Urinary bladder (tissue), 4 donors: ENCODE data around the gene KLF6. TPM values are rescaled to one million over a fixed set of nuclear protein-coding genes. Genes with fewer than 3 reads are reported as not detected.
"Not testable (repeated sequence)": the region's sequence is repeated elsewhere in the genome, so short reads cannot be mapped to it uniquely, and the experiment has no call there.

Experiments
- DNase-seq: peaks from one replicate; pipeline ENCODE4 v3.0.0-alpha.2; 2015; ENCODE audit errors: extremely low spot score
- H3K27ac ChIP-seq: one replicate; pipeline ENCODE4 v1.5.1; 2013; ENCODE audit warnings: low read depth, mild to moderate bottlenecking, moderate library complexity
- H3K36me3 ChIP-seq: one replicate; pipeline ENCODE4 v1.6.1; 2013; ENCODE audit warnings: mild to moderate bottlenecking, moderate library complexity; ENCODE audit not compliant: insufficient read depth
- H3K4me1 ChIP-seq: one replicate; pipeline ENCODE4 v1.6.1; 2013; ENCODE audit warnings: mild to moderate bottlenecking, moderate library complexity; ENCODE audit not compliant: insufficient read depth
- H3K4me3 ChIP-seq: one replicate; pipeline ENCODE4 v1.5.1; 2013; ENCODE audit warnings: low read depth, low read length
- WGBS: extraction: QIAGEN DNeasy Blood & Tissue Kit; methylation state at CpG from one replicate; pipeline ENCODE4 v1.1.7; 2013; 5-methylcytosine and 5-hydroxymethylcytosine counted together
- polyA plus RNA-seq: library from polyadenylated mRNA; stranded (reverse); fragments of 200-250 nt; gene quantifications from one replicate; pipeline ENCODE4 v1.2.3, GENCODE V29; 2013
- total RNA-seq: library from RNA; depleted of rRNA; stranded (reverse); fragments of >200 nt; gene quantifications from one replicate; pipeline ENCODE4 v1.2.3, GENCODE V29; 2014
- donor health status: healthy with polysubstance abuse.
- donor health status: healthy.

Gene KLF6
- total and polyA plus RNA-seq, 2 donors: 69.8 to 137 TPM

GRCh38 chr10:3747248-3747960, 37.6 kb downstream of the KLF6 start:
- H3K4me3 ChIP-seq: no peak overlapping the region
- WGBS: 63% methylated on average over 27 of the region's 27 CpGs
- no peaks in the 10 kb centered on the region for H3K4me1 ChIP-seq
- DNase-seq: no peak
- H3K36me3 ChIP-seq: no peaks in the 10 kb centered on the region
- no peak overlapping the region for H3K27ac ChIP-seq

GRCh38 chr10:3746634-3747033, 38.4 kb downstream of the KLF6 start:
- H3K27ac ChIP-seq: no peak overlapping the region
- DNase-seq: no peak
- WGBS: 92% methylated on average over 7 of the region's 7 CpGs
- no peaks in the 10 kb centered on the region for H3K36me3 ChIP-seq
- no peak overlapping the region for H3K4me3 ChIP-seq
- no peaks in the 10 kb centered on the region for H3K4me1 ChIP-seq

DNA sequence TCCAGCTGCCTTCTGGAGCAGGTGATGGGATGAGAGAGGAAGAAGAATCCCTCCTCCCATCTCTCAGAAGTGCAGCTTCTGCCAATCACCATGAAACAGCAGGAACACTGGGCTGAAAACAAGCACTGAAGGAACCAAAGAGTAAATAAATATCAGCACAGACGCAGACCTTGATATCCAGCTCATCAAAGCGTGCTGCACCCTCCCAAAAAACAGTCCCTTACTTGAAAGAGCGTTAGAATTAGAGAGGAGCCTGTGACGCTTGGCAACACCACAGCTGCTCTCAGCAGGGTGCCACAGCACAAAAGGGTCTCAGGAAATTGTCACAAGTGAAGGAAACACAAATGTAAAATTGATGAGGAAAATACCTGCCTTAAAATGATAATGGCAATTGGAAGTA, 39.5 kb downstream of the KLF6 start:
- WGBS: 79% methylated on average over 4 of the region's 4 CpGs
- no peak overlapping the region for H3K27ac ChIP-seq
- no peak for DNase-seq
- H3K4me3 ChIP-seq: no peak overlapping the region
- H3K36me3 ChIP-seq: no peaks in the 10 kb centered on the region
- H3K4me1 ChIP-seq: no peaks in the 10 kb centered on the region

- WGBS: 73% methylated on average over 6 of the region's 6 CpGs
- H3K27ac ChIP-seq: no peak overlapping the region
- H3K4me3 ChIP-seq: no peak overlapping the region
- H3K36me3 ChIP-seq: no peaks in the 10 kb centered on the region
- no peaks in the 10 kb centered on the region for H3K4me1 ChIP-seq
- no peak for DNase-seq
These were observed 43.1 kb downstream of the KLF6 start for GRCh38 chr10:3741688-3742461.

GRCh38 chr10:3740157-3740871, 44.7 kb downstream of the KLF6 start:
- no peak overlapping the region for H3K27ac ChIP-seq
- H3K4me1 ChIP-seq: no peaks in the 10 kb centered on the region
- H3K36me3 ChIP-seq: no peaks in the 10 kb centered on the region
- 76% methylated on average over 5 of the region's 5 CpGs for WGBS
- no peak for DNase-seq
- H3K4me3 ChIP-seq: no peak overlapping the region

DNA sequence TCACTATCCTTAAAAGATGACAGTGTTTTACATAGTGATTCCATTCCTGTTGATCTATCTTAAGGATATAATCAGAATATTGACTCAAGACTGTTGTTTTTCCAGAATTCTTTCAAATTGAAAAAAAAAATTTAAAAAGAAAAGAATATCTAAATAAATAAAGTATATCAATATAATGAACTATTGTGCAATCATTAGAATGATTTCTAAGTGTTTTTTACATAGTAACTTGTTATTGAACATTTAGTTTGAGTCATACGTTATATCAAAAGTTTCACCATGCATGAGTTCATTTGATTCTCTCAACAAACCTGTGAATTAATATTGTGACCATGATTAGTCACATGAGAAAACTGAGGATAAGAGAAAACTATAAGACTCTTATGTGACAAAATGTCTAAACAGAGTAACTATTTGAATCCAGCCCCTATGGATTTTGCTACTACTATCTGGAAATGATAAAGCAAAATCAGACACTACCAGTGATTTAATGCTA, 46.1 kb downstream of the KLF6 start:
- no peaks in the 10 kb centered on the region for H3K36me3 ChIP-seq
- H3K4me1 ChIP-seq: no peaks in the 10 kb centered on the region
- WGBS: 89% methylated on average over 1 of the region's 1 CpG
- DNase-seq: no peak
- no peak overlapping the region for H3K4me3 ChIP-seq
- H3K27ac ChIP-seq: no peak overlapping the region

GRCh38 chr10:3737864-3738263, 47.1 kb downstream of the KLF6 start:
- no peak overlapping the region for H3K4me3 ChIP-seq
- DNase-seq: no peak
- no peaks in the 10 kb centered on the region for H3K36me3 ChIP-seq
- no peaks in the 10 kb centered on the region for H3K4me1 ChIP-seq
- WGBS: 68% methylated on average over 4 of the region's 4 CpGs
- no peak overlapping the region for H3K27ac ChIP-seq

DNA sequence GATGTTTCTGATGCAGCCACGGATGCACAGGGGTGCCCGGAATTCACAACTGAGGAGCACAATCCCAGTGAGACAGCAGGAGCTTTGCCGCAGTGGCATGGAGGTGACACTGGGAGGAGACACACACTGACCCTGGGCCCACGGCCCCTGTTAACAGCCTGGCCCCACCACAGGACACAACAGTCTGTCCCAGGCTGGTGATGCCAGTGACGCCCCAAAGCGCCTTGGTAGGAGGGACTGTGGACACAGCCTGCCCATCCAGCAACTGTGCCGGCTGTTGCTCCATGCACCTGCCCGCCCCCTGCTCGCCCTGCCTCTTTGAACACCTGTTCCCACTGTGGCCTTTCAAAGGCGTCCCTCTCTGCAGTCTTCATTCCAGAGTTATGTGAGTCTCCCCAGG, 49.8 kb downstream of the KLF6 start:
- DNase-seq: no peak
- Histone ChIP-seq H3K4me3 (no peak overlapping the region), H3K36me3 (no peaks in the 10 kb centered on the region), H3K27ac (no peak overlapping the region), H3K4me1 (no peaks in the 10 kb centered on the region)
- 88% methylated on average over 10 of the region's 10 CpGs for WGBS

GRCh38 chr10:3734111-3734510, 50.9 kb downstream of the KLF6 start:
- 65% methylated on average over 3 of the region's 3 CpGs for WGBS
- no peak for DNase-seq
- Histone ChIP-seq H3K4me3 (no peak overlapping the region), H3K36me3 (no peaks in the 10 kb centered on the region), H3K27ac (no peak overlapping the region), H3K4me1 (no peaks in the 10 kb centered on the region)

GRCh38 chr10:3732183-3732582, 52.8 kb downstream of the KLF6 start:
- not testable (repeated sequence) for H3K4me3 ChIP-seq, H3K27ac ChIP-seq, H3K4me1 ChIP-seq, DNase-seq, H3K36me3 ChIP-seq
- WGBS: 93% methylated on average over 3 of the region's 3 CpGs

- Histone ChIP-seq H3K4me3 (no peak overlapping the region), H3K27ac (no peak overlapping the region), H3K4me1 (no peaks in the 10 kb centered on the region), H3K36me3 (no peaks in the 10 kb centered on the region)
- 91% methylated on average over 12 of the region's 12 CpGs for WGBS
- no peak for DNase-seq
These were observed 55.5 kb downstream of the KLF6 start for GRCh38 chr10:3729397-3729976.

GRCh38 chr10:3728563-3728962, 56.4 kb downstream of the KLF6 start:
- Histone ChIP-seq H3K36me3 (no peaks in the 10 kb centered on the region), H3K4me1 (no peaks in the 10 kb centered on the region), H3K27ac (no peak overlapping the region), H3K4me3 (no peak overlapping the region)
- no peak for DNase-seq
- WGBS: 85% methylated on average over 3 of the region's 3 CpGs

DNA sequence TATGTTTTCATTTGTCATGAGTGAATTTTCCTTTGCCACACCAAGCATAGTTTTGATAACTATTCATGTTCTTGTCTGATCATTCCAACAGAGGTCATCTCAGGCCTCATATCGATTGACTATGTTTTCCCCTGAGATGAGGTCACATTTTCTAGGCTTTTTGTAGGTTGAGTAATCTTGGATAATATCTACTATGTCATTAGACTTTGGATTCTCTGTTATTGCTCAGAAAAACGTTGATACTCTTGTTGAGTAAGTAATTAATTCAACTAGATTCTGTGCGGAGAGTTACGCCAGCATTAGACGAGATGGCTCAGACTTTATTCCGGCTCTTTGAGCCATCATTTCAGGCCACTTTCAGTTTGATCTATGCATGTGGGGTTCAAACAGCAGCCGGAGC, 57.7 kb downstream of the KLF6 start:
- Histone ChIP-seq H3K36me3 (no peaks in the 10 kb centered on the region), H3K4me1 (no peaks in the 10 kb centered on the region), H3K27ac (no peak overlapping the region), H3K4me3 (no peak overlapping the region)
- DNase-seq: no peak
- WGBS: 87% methylated on average over 7 of the region's 7 CpGs
